Subcutaneous abdominal adipose tissue (tissue), 5 donors: ENCODE results near the gene DNASE1L2.
"Not testable (repeated sequence)": the region's sequence is repeated elsewhere in the genome, so short reads cannot be mapped to it uniquely, and the experiment has no call there.

Experiments
- H3K27ac ChIP-seq: one replicate; pipeline ENCODE4 v1.7.0; 2013; ENCODE audit warnings: low read depth, mild to moderate bottlenecking, inconsistent platforms, low read length, moderate library complexity
- H3K27me3 ChIP-seq, 5 donors: one replicate each; pipeline ENCODE4 v1.7.0; 2013; ENCODE audit warnings: low read length in 5 of 5, inconsistent platforms in 1 of 5; ENCODE audit not compliant: control insufficient read depth in 5 of 5, insufficient read depth in 4 of 5
- H3K36me3 ChIP-seq, 5 donors: one replicate each; pipeline ENCODE4 v1.7.0; 2013; ENCODE audit warnings: low read length in 5 of 5; ENCODE audit not compliant: control insufficient read depth in 5 of 5, insufficient read depth in 5 of 5
- H3K4me1 ChIP-seq, 5 donors: one replicate each; pipeline ENCODE4 v1.7.0; 2013; ENCODE audit warnings: low read length in 5 of 5, mild to moderate bottlenecking in 3 of 5, moderate library complexity in 1 of 5; ENCODE audit not compliant: control insufficient read depth in 5 of 5, insufficient read depth in 5 of 5
- H3K4me3 ChIP-seq, 5 donors: one replicate each; pipeline ENCODE4 v1.7.0; 2013; ENCODE audit warnings: low read length in 5 of 5, low read depth in 1 of 5
- H3K9ac ChIP-seq, 5 donors: one replicate each; pipeline ENCODE4 v1.7.0; 2013; ENCODE audit warnings: low read length in 5 of 5, mild to moderate bottlenecking in 4 of 5, moderate library complexity in 3 of 5
- H3K9me3 ChIP-seq, 5 donors: one replicate each; pipeline ENCODE4 v1.7.0; 2013; ENCODE audit warnings: low read length in 5 of 5; ENCODE audit not compliant: control insufficient read depth in 5 of 5
- donor health status: healthy.
- donor health status: healthy.
- donor health status: healthy.
- donor health status: healthy.
- donor health status: healthy.

DNASE1L2 gene

DNA sequence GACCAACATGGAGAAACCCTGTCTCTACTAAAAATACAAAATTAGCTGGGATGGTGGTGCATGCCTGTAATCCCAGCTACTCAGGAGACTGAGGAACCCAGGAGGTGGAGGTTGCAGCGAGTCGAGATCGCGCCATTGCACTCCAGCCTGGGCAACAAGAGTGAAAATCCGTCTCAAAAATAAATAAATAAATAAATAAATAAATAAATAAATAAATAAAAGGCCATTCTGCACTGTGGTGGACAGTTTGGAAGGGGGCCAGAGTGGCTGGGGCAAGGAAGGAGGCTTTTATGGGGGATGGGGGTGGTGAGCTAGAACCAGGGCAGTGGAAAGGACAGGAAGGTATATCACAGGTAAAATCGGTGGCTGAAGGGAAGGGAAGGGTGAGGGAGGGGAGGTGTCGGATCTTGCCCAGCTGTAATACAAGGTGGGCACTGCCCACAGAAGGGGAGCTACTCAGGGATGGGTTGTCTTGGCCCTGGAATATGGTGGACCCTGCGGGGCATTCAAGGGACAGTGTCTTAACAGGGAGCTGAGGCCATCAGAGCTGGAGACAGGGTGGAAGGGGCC lies 33.0 kb upstream of the DNASE1L2 start:
- Histone ChIP-seq H3K36me3 (peaks cover 0 to 16% (median 12%) of the 10 kb centered on the region in 5 donors), H3K4me1 (peaks cover 6 to 22% (median 21%) of the 10 kb centered on the region in 5 donors)
- not testable (repeated sequence) for H3K27ac ChIP-seq, H3K27me3 ChIP-seq, H3K9ac ChIP-seq, H3K4me3 ChIP-seq, H3K9me3 ChIP-seq

DNA sequence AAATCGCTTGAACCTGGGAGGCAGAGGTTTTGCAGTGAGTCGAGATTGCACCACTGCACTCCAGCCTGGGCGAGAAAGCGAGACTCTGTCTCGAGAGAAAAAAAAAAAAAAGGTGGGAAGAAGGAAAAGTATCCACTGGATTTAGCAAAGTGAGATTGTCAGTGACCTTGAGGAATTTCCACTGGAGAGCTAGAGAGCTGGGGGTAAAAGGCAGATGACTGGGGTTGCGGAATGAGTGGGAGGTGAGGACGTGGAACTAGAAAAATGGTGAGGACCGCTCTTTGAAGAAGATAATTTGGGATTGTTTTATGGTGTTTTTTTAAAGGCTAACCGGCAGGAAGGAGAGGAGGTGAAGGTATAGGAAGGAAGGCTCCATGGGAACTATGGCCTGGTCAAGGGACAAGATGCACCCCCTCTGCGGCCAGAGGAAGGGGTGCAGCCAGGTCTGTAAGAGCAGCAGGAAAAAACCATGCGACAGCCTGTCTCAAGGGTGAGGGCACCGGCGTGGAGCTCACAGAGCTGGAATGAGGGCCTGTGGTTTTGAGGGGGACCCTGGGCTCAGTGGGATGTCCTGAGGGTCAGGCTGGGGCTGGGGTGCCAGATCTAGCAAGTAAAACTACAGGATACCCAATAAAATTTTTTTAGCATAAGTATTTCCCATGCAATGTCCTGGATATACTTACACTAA lies 31.7 kb upstream of the DNASE1L2 start:
- H3K27ac ChIP-seq = peak overlapping the region; percentile 84
- peak overlapping the region in 4 of 5 donors; percentile 59 to 95 (median 94) for H3K9ac ChIP-seq

GRCh38 chr16:2205104-2205966 lies 30.9 kb upstream of the DNASE1L2 start, which contains the start of gene MLST8:
TSS of gene MLST8 (plus strand) at chr16:2205454. CDS start at chr16:2206086, 632 bp downstream.
- Histone ChIP-seq H3K9ac (peak within 1 kb of the TSS in 4 of 5 donors; percentile 88 to 95 (median 94)), H3K4me3 (peak within 1 kb of the TSS; percentile 66 to 98 (median 91)), H3K27me3 (no peaks in the 10 kb centered on the region), H3K36me3 (peaks cover 0 to 37% (median 31%) of the 10 kb centered on the region in 5 donors), H3K9me3 (no peaks in the 10 kb centered on the region), H3K27ac (peak within 1 kb of the TSS; percentile 84), H3K4me1 (peaks cover 6 to 22% (median 21%) of the 10 kb centered on the region in 5 donors)

More for the DNA sequence above, 31.7 kb upstream of the DNASE1L2 start:
- Histone ChIP-seq H3K36me3 (peaks cover 0 to 30% (median 24%) of the 10 kb centered on the region in 5 donors), H3K27me3 (no peaks in the 10 kb centered on the region), H3K9me3 (no peaks in the 10 kb centered on the region), H3K4me1 (peaks cover 6 to 22% (median 21%) of the 10 kb centered on the region in 5 donors), H3K4me3 (peak overlapping the region; percentile 48 to 98 (median 91))

DNA sequence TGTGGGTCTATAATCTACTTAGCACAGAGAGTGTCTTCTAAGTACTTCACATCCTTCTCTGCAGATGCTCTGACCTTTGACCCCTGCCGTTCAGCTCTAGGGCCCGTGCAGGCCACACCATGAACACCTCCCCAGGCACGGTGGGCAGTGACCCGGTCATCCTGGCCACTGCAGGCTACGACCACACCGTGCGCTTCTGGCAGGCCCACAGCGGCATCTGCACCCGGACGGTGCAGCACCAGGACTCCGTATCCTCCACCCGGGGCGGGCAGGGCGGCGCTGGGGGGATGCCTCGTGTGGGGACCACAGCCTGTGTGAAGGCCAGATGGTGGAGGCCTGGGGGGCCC lies 30.3 kb upstream of the DNASE1L2 start:
- peaks cover 6 to 22% (median 21%) of the 10 kb centered on the region in 5 donors for H3K4me1 ChIP-seq
- peak overlapping the region in 4 of 5 donors; percentile 56 to 95 (median 94) for H3K9ac ChIP-seq
- no peaks in the 10 kb centered on the region for H3K27me3 ChIP-seq

GRCh38 chr16:2206420-2206779 lies 29.8 kb upstream of the DNASE1L2 start:
- H3K36me3 ChIP-seq = peaks cover 0 to 40% (median 31%) of the 10 kb centered on the region in 5 donors
- no peaks in the 10 kb centered on the region for H3K27me3 ChIP-seq
- H3K4me3 ChIP-seq = peak overlapping the region; percentile 57 to 98 (median 91)
- peak overlapping the region in 3 of 5 donors; percentile 56 to 95 (median 93) for H3K9ac ChIP-seq
- peaks cover 6 to 22% (median 21%) of the 10 kb centered on the region in 5 donors for H3K4me1 ChIP-seq
- no peak overlapping the region for H3K27ac ChIP-seq
- H3K9me3 ChIP-seq = no peaks in the 10 kb centered on the region

More for the DNA sequence above, 30.3 kb upstream of the DNASE1L2 start:
- Histone ChIP-seq H3K4me3 (peak overlapping the region; percentile 66 to 98 (median 91)), H3K9me3 (no peaks in the 10 kb centered on the region), H3K27ac (peak overlapping the region; percentile 84), H3K36me3 (peaks cover 0 to 40% (median 31%) of the 10 kb centered on the region in 5 donors)

DNA sequence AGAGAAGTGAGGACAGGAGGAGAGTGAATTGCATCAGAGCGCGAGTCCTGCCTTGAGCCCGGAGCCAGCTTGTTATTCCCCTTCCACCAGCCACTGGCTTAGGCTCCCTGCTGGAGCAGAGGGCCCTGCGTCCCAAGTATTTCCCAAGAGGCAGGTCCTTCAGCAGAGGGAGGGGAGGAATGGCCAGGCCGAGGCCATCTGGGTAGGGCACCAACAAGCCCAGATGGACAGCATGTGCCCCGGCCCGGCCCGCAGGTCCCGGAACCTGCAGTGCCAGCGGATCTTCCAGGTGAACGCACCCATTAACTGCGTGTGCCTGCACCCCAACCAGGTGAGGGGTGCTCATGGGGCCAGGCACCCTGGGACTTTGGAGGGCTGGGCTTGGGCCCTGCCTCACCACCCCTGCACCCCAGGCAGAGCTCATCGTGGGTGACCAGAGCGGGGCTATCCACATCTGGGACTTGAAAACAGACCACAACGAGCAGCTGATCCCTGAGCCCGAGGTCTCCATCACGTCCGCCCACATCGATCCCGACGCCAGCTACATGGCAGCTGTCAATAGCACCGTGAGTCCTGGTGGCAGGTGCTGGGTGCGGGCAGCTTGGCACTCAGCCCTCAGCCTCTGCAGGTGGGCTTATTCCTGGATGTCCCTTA lies 29.3 kb upstream of the DNASE1L2 start:
- Histone ChIP-seq H3K27ac (no peak overlapping the region), H3K4me1 (peaks cover 6 to 25% (median 21%) of the 10 kb centered on the region in 5 donors)

DNA sequence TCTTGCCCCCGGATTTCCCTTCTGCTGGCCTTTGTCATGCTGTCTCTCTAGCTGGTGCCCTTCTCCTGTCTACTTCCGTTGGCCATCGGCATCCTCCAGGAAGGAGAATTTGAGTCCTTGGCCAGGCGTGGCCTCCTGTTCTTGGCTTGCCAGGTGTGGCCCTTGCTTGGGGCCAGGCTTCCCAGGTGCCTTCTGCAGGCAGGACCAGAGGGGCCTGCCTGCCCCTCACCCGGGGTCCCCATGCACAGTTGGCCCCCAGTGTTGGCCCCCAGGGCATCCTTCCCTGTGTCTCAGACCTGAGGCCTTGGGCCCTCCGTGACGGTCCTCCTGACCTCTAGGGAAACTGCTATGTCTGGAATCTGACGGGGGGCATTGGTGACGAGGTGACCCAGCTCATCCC lies 28.4 kb upstream of the DNASE1L2 start:
- Histone ChIP-seq H3K36me3 (peaks cover 0 to 48% (median 31%) of the 10 kb centered on the region in 5 donors), H3K9me3 (no peaks in the 10 kb centered on the region), H3K9ac (no peak overlapping the region), H3K27ac (no peak overlapping the region), H3K4me1 (peaks cover 7 to 35% (median 28%) of the 10 kb centered on the region in 5 donors), H3K4me3 (no peak overlapping the region), H3K27me3 (no peaks in the 10 kb centered on the region)

More for the DNA sequence above, 29.3 kb upstream of the DNASE1L2 start:
- no peaks in the 10 kb centered on the region for H3K27me3 ChIP-seq
- H3K36me3 ChIP-seq = peaks cover 0 to 40% (median 31%) of the 10 kb centered on the region in 5 donors
- H3K9ac ChIP-seq = no peak overlapping the region
- no peaks in the 10 kb centered on the region for H3K9me3 ChIP-seq
- no peak overlapping the region for H3K4me3 ChIP-seq

DNA sequence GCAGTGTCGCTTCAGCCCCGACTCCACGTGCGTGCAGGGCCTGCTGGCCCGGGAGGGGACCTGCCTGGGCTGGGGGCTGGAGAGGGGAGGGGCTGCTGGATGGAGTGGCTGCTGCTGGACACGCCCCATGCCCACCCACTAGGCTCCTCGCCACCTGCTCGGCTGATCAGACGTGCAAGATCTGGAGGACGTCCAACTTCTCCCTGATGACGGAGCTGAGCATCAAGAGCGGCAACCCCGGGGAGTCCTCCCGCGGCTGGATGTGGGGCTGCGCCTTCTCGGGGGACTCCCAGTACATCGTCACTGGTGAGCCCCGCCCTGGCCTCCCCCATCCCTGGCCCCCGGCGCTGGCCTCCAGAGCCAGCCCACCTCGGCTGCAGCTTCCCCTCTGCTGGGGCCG lies 27.9 kb upstream of the DNASE1L2 start:
- Histone ChIP-seq H3K27ac (no peak overlapping the region), H3K4me3 (no peak overlapping the region), H3K36me3 (peaks cover 0 to 48% (median 31%) of the 10 kb centered on the region in 5 donors), H3K9me3 (no peaks in the 10 kb centered on the region), H3K27me3 (no peaks in the 10 kb centered on the region), H3K4me1 (peaks cover 7 to 39% (median 33%) of the 10 kb centered on the region in 5 donors), H3K9ac (no peak overlapping the region)

GRCh38 chr16:2208772-2209171 lies 27.5 kb upstream of the DNASE1L2 start:
- Histone ChIP-seq H3K9me3 (no peaks in the 10 kb centered on the region), H3K4me1 (peaks cover 12 to 44% (median 37%) of the 10 kb centered on the region in 5 donors), H3K9ac (no peak overlapping the region), H3K27ac (no peak overlapping the region), H3K4me3 (no peak overlapping the region), H3K36me3 (peaks cover 0 to 48% (median 31%) of the 10 kb centered on the region in 5 donors), H3K27me3 (no peaks in the 10 kb centered on the region)
